Measurements from ENCODE around the gene C1QBP.
"Not testable (repeated sequence)": the region's sequence is repeated elsewhere in the genome, so short reads cannot be mapped to it uniquely, and the experiment has no call there.

C1QBP gene

GRCh38 chr17:5468075-5468473 is 29.1 kb upstream of the C1QBP start:
- Histone ChIP-seq H3K4me3 (ENCODE audit: insufficient read depth, low read depth, low read length) (peak overlapping the region; percentile 90), H3K27me3 (ENCODE audit: control insufficient read depth, insufficient read depth, low read length, poor library complexity, severe bottlenecking) (no peaks in the 10 kb centered on the region), H3K27ac (ENCODE audit: insufficient read depth, low read depth, low read length, poor library complexity, severe bottlenecking) (peak overlapping the region; percentile 71), H3K9me3 (ENCODE audit: control insufficient read depth, low read length) (no peaks in the 10 kb centered on the region), H3K36me3 (ENCODE audit: control insufficient read depth, insufficient read depth, low read length) (no peaks in the 10 kb centered on the region), H3K4me1 (ENCODE audit: control insufficient read depth, insufficient read depth, low read length) (peaks cover 6% of the 10 kb centered on the region)
- WGBS, 2 experiments: 0% methylated on average over 17 of the region's 17 CpGs

GRCh38 chr17:5467416-5467815 is 28.5 kb upstream of the C1QBP start:
- no peaks in the 10 kb centered on the region for H3K9me3 ChIP-seq (ENCODE audit: control insufficient read depth, low read length)
- no peaks in the 10 kb centered on the region for H3K27me3 ChIP-seq (ENCODE audit: control insufficient read depth, insufficient read depth, low read length, poor library complexity, severe bottlenecking)
- H3K4me3 ChIP-seq (ENCODE audit: insufficient read depth, low read depth, low read length): peak overlapping the region; percentile 90
- H3K27ac ChIP-seq (ENCODE audit: insufficient read depth, low read depth, low read length, poor library complexity, severe bottlenecking): no peak overlapping the region
- no peaks in the 10 kb centered on the region for H3K36me3 ChIP-seq (ENCODE audit: control insufficient read depth, insufficient read depth, low read length)
- H3K4me1 ChIP-seq (ENCODE audit: control insufficient read depth, insufficient read depth, low read length): peaks cover 6% of the 10 kb centered on the region
- 4 to 5% methylated on average over 8 of the region's 8 CpGs for WGBS, 2 experiments

GRCh38 chr17:5466295-5466694 is 27.3 kb upstream of the C1QBP start:
- Histone ChIP-seq H3K4me1 (ENCODE audit: control insufficient read depth, insufficient read depth, low read length) (peaks cover 6% of the 10 kb centered on the region), H3K36me3 (ENCODE audit: control insufficient read depth, insufficient read depth, low read length) (no peaks in the 10 kb centered on the region), H3K9me3 (ENCODE audit: control insufficient read depth, low read length) (no peaks in the 10 kb centered on the region), H3K27ac (ENCODE audit: insufficient read depth, low read depth, low read length, poor library complexity, severe bottlenecking) (no peak overlapping the region), H3K4me3 (ENCODE audit: insufficient read depth, low read depth, low read length) (no peak overlapping the region), H3K27me3 (ENCODE audit: control insufficient read depth, insufficient read depth, low read length, poor library complexity, severe bottlenecking) (no peaks in the 10 kb centered on the region)
- 85 to 91% methylated on average over 4 of the region's 4 CpGs for WGBS, 2 experiments

- no peak overlapping the region for H3K4me3 ChIP-seq (ENCODE audit: insufficient read depth, low read depth, low read length)
- H3K4me1 ChIP-seq (ENCODE audit: control insufficient read depth, insufficient read depth, low read length): peaks cover 6% of the 10 kb centered on the region
- 91 to 94% methylated on average over 10 of the region's 10 CpGs for WGBS, 2 experiments
- H3K9me3 ChIP-seq (ENCODE audit: control insufficient read depth, low read length): no peaks in the 10 kb centered on the region
- H3K27ac ChIP-seq (ENCODE audit: insufficient read depth, low read depth, low read length, poor library complexity, severe bottlenecking): no peak overlapping the region
- H3K27me3 ChIP-seq (ENCODE audit: control insufficient read depth, insufficient read depth, low read length, poor library complexity, severe bottlenecking): no peaks in the 10 kb centered on the region
- H3K36me3 ChIP-seq (ENCODE audit: control insufficient read depth, insufficient read depth, low read length): peaks cover 10% of the 10 kb centered on the region
Observed at GRCh38 chr17:5464717-5465507, 26.0 kb upstream of the C1QBP start.

- H3K9me3 ChIP-seq (ENCODE audit: control insufficient read depth, low read length): no peaks in the 10 kb centered on the region
- 92 to 95% methylated on average over 8 of the region's 8 CpGs for WGBS, 2 experiments
- no peaks in the 10 kb centered on the region for H3K4me1 ChIP-seq (ENCODE audit: control insufficient read depth, insufficient read depth, low read length)
- H3K36me3 ChIP-seq (ENCODE audit: control insufficient read depth, insufficient read depth, low read length): peaks cover 41% of the 10 kb centered on the region
- no peak overlapping the region for H3K27ac ChIP-seq (ENCODE audit: insufficient read depth, low read depth, low read length, poor library complexity, severe bottlenecking)
- H3K27me3 ChIP-seq (ENCODE audit: control insufficient read depth, insufficient read depth, low read length, poor library complexity, severe bottlenecking): no peaks in the 10 kb centered on the region
- no peak overlapping the region for H3K4me3 ChIP-seq (ENCODE audit: insufficient read depth, low read depth, low read length)
Observed at GRCh38 chr17:5446786-5447185, 7.8 kb upstream of the C1QBP start.

GRCh38 chr17:5444209-5444608 is 5.3 kb upstream of the C1QBP start:
- peaks cover 39% of the 10 kb centered on the region for H3K36me3 ChIP-seq (ENCODE audit: control insufficient read depth, insufficient read depth, low read length)
- H3K4me3 ChIP-seq (ENCODE audit: insufficient read depth, low read depth, low read length): no peak overlapping the region
- 95% methylated on average over 22 of the region's 22 CpGs for whole genome bisulfite sequencing, 2 experiments
- H3K27me3 ChIP-seq (ENCODE audit: control insufficient read depth, insufficient read depth, low read length, poor library complexity, severe bottlenecking): no peaks in the 10 kb centered on the region
- H3K4me1 ChIP-seq (ENCODE audit: control insufficient read depth, insufficient read depth, low read length): peaks cover 3% of the 10 kb centered on the region
- no peaks in the 10 kb centered on the region for H3K9me3 ChIP-seq (ENCODE audit: control insufficient read depth, low read length)
- no peak overlapping the region for H3K27ac ChIP-seq (ENCODE audit: insufficient read depth, low read depth, low read length, poor library complexity, severe bottlenecking)

- H3K4me3 ChIP-seq (ENCODE audit: insufficient read depth, low read depth, low read length): no peak overlapping the region
- H3K27ac ChIP-seq (ENCODE audit: insufficient read depth, low read depth, low read length, poor library complexity, severe bottlenecking): no peak overlapping the region
- H3K4me1 ChIP-seq (ENCODE audit: control insufficient read depth, insufficient read depth, low read length): peaks cover 3% of the 10 kb centered on the region
- H3K36me3 ChIP-seq (ENCODE audit: control insufficient read depth, insufficient read depth, low read length): peaks cover 35% of the 10 kb centered on the region
- no peaks in the 10 kb centered on the region for H3K27me3 ChIP-seq (ENCODE audit: control insufficient read depth, insufficient read depth, low read length, poor library complexity, severe bottlenecking)
- H3K9me3 ChIP-seq (ENCODE audit: control insufficient read depth, low read length): no peaks in the 10 kb centered on the region
- WGBS, 2 experiments: 96 to 99% methylated on average over 4 to 6 of the region's 6 CpGs
Observed at GRCh38 chr17:5443728-5444127, 4.8 kb upstream of the C1QBP start.

- Histone ChIP-seq H3K9me3 (ENCODE audit: control insufficient read depth, low read length) (no peaks in the 10 kb centered on the region), H3K4me3 (ENCODE audit: insufficient read depth, low read depth, low read length) (no peak overlapping the region), H3K36me3 (ENCODE audit: control insufficient read depth, insufficient read depth, low read length) (peaks cover 22% of the 10 kb centered on the region), H3K4me1 (ENCODE audit: control insufficient read depth, insufficient read depth, low read length) (peaks cover 8% of the 10 kb centered on the region), H3K27me3 (ENCODE audit: control insufficient read depth, insufficient read depth, low read length, poor library complexity, severe bottlenecking) (no peaks in the 10 kb centered on the region), H3K27ac (ENCODE audit: insufficient read depth, low read depth, low read length, poor library complexity, severe bottlenecking) (no peak overlapping the region)
- 80% methylated on average over 1 of the region's 1 CpG; no CpG with 5 or more reads in 1 of the 2 experiments for WGBS, 2 experiments
Observed at GRCh38 chr17:5439446-5439764, 450 bp upstream of the C1QBP start.

GRCh38 chr17:5437721-5438317 is 1.1 kb downstream of the C1QBP start:
- Histone ChIP-seq H3K9me3 (ENCODE audit: control insufficient read depth, low read length) (no peaks in the 10 kb centered on the region), H3K27me3 (ENCODE audit: control insufficient read depth, insufficient read depth, low read length, poor library complexity, severe bottlenecking) (no peaks in the 10 kb centered on the region), H3K27ac (ENCODE audit: insufficient read depth, low read depth, low read length, poor library complexity, severe bottlenecking) (no peak overlapping the region), H3K36me3 (ENCODE audit: control insufficient read depth, insufficient read depth, low read length) (peaks cover 23% of the 10 kb centered on the region), H3K4me3 (ENCODE audit: insufficient read depth, low read depth, low read length) (peak overlapping the region; percentile 82), H3K4me1 (ENCODE audit: control insufficient read depth, insufficient read depth, low read length) (peaks cover 8% of the 10 kb centered on the region)
- 63 to 70% methylated on average over 5 of the region's 5 CpGs for WGBS, 2 experiments

- not testable (repeated sequence) for H3K4me1 ChIP-seq (ENCODE audit: control insufficient read depth, insufficient read depth, low read length); H3K9me3 ChIP-seq (ENCODE audit: control insufficient read depth, low read length); H3K27me3 ChIP-seq (ENCODE audit: control insufficient read depth, insufficient read depth, low read length, poor library complexity, severe bottlenecking); H3K27ac ChIP-seq (ENCODE audit: insufficient read depth, low read depth, low read length, poor library complexity, severe bottlenecking); H3K4me3 ChIP-seq (ENCODE audit: insufficient read depth, low read depth, low read length)
- whole genome bisulfite sequencing, 2 experiments: 96% methylated on average over 9 to 11 of the region's 12 CpGs
- H3K36me3 ChIP-seq (ENCODE audit: control insufficient read depth, insufficient read depth, low read length): peaks cover 29% of the 10 kb centered on the region
Observed at GRCh38 chr17:5435781-5436315, 3.1 kb downstream of the C1QBP start.
